ENCODE measurements around the gene MIDN.
A peak's percentile ranks its signal among the peaks of the same experiment; 100 is the strongest.

MIDN gene

GRCh38 chr19:1259206-1259875, 11.0 kb downstream of the MIDN start:
- peak; percentile 82 to 86 for DNase-seq

GRCh38 chr19:1259876-1260748, 11.7 kb downstream of the MIDN start:
- DNase-seq: peak; percentile 73 to 78

- DNase-seq: peak; percentile 97 to 99
Observed at GRCh38 chr19:1260749-1261537, 12.6 kb downstream of the MIDN start.

GRCh38 chr19:1261538-1261797, 13.1 kb downstream of the MIDN start:
- DNase-seq: no peak

GRCh38 chr19:1261798-1262622, 13.6 kb downstream of the MIDN start:
- DNase-seq: no peak

- no peak for DNase-seq
Observed at GRCh38 chr19:1262623-1263123, 14.3 kb downstream of the MIDN start.

GRCh38 chr19:1263188-1263587, 14.8 kb downstream of the MIDN start:
- DNase-seq: no peak

- no peak for DNase-seq
Observed at GRCh38 chr19:1264801-1265614, 16.6 kb downstream of the MIDN start.

- DNase-seq: peak; percentile 67 to 73
Observed at GRCh38 chr19:1265615-1266128, 17.3 kb downstream of the MIDN start.

GRCh38 chr19:1266129-1266915, 17.9 kb downstream of the MIDN start:
- peak; percentile 89 to 92 for DNase-seq

- DNase-seq: peak; percentile 84 to 87
Observed at GRCh38 chr19:1266916-1267476, 18.6 kb downstream of the MIDN start.

- no peak for DNase-seq
Observed at GRCh38 chr19:1267477-1268225, 19.3 kb downstream of the MIDN start.

- no peak for DNase-seq
Observed at GRCh38 chr19:1268226-1269064, 20.1 kb downstream of the MIDN start.

- peak; percentile 99 to 100 for DNase-seq
Observed at GRCh38 chr19:1269065-1269477, 20.7 kb downstream of the MIDN start, which contains the start of gene CIRBP. Gene CIRBP (plus strand): TSS chr19:1269332. CDS start chr19:1270934, 1,602 bp downstream.

- peak; percentile 88 to 91 for DNase-seq
Observed at GRCh38 chr19:1269478-1270212, 21.3 kb downstream of the MIDN start.

- peak; percentile 57 to 58 for DNase-seq
Observed at GRCh38 chr19:1270213-1270853, 21.9 kb downstream of the MIDN start.
